ENCODE measurements around the gene PCNX1.
"Not testable (repeated sequence)": the region's sequence is repeated elsewhere in the genome, so short reads cannot be mapped to it uniquely, and the experiment has no call there.

PCNX1 gene

DNA sequence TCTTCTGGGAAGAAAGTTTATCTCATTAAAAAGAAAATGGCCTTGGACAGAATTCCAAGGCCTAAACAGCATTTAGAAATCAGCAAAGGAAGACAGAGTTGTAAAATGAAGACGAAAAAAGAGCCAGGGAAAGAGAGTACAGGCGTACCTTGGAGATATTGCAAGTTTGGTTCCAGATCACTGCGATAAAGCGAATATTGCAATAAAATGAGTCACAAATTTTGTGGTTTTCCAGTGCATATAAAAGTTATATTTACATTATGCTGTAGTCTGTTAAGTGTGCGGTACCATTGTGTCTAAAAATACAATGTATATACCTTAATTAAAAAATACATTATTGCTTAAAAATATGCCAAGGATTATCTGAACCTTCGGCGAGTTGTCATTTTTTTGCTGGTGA lies 9.0 kb downstream of the PCNX1 start:
- no peak for DNase-seq (ENCODE audit: low read depth in 2 of 2)

DNA sequence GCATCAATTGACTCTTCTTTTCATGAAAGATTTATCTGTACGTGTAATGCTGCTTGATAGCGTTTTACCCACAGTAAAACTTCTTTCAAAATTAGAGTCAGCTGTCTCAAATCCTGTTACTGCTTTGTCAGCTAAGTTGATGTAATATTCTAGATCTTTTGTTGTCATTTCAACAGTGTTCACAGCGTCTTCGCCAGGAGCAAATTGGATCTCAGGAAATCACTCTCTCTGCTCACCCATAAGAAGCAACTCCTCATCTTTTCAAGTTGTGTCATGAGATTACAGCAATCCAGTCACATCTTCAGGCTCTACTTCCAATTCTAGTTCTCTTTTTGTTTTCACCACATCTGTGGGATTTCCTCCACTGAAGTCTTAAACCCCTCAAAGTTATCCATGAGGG lies 9.5 kb downstream of the PCNX1 start:
- DNase-seq (ENCODE audit: low read depth in 2 of 2), result no peak

DNA sequence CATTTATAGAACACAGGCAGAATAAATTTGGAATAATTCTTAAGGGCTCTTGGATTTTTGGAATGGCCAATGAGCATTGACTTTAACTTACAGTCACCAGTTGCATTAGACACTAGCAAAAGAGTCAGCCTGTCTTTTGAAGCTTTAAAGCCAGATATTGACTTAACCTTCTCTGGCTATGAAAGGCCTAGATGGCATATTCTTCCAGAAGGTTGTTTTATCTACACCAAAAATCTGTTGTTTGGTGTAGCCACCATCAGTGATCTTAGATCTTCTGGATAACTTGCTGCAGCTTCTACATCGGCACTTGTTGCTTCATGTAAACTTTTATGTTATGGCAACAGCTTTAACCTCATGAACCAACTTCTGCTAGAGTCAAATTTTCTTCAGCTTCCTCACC lies 10.4 kb downstream of the PCNX1 start:
- DNase-seq (ENCODE audit: low read depth in 2 of 2), result no peak

DNA sequence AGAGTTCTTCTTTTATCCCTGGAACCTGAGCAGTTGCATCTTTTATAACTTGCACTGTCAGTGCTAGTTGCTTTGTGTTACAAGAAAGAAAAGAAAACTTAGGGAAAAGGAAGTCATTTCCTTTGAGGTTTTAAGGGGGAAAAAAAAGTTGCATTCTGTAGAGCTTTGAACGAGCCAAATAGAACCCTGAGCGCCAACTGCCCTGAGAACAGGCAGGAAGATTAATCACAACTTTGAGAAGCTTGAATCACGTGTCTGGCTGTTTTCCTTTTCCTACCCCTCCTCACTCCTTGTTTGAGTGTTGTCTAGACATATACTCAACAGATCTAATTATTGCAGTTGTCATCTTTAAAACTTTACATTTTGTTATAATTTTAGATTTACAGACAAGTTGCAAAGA lies 12.5 kb downstream of the PCNX1 start:
- no peak for DNase-seq (ENCODE audit: low read depth in 2 of 2)

DNA sequence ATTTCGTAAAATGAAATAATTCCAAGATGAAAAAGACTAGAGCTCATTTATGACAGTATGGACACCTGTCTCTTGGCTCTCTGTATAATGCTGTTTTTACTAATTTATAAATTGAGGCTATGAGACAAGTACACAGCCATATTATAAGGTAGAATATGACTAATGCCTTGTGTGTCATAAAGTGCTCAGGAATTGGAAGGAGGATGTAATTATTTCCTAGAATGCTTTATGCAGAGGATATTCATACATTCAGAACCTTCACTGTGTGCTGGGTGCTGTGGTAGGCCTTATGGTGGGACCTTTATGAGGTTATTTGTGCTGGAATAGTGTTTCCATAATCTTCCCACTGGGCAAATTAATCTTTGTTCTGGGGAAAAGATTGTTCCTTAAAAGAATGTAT lies 13.3 kb downstream of the PCNX1 start:
- no peak for DNase-seq (ENCODE audit: low read depth in 2 of 2)

DNA sequence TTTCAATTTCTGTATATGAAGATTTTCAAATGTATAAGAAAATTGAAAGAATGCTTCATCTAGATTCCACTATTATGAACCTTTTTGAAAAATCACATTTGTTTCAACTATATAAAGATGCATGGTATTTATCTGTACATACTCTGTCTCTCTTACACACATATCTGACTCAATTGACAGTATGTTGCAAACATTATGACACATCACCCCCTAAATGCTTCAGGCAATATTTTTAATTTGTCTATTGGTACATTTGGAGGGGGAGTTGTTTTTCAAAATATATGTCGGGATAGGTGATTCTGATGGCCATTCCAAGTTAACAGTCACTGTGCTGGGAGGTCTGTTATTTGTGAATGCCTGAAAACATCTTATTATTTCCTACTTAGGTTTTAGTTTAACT lies 14.4 kb downstream of the PCNX1 start:
- no peak for DNase-seq (ENCODE audit: low read depth in 2 of 2)

DNA sequence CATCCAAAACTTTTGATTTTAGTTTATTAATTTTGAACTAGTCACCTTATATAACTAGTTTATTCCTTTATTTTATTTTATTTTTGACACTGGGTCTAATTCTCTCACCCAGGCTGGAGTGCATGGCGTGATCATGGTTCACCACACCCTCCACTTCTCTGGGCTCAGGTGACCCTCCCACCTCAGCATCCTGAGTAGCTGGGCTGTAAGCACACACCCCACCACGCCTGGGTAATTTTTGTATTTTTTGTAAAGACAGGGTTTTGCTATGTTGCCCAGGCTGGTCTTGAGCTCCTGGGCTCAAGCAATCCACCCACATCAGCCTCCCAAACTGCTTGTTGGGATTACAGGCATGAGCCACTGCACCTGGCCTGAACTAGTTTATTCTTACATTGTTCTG lies 17.3 kb downstream of the PCNX1 start:
- DNase-seq (ENCODE audit: low read depth in 2 of 2), result no peak

DNA sequence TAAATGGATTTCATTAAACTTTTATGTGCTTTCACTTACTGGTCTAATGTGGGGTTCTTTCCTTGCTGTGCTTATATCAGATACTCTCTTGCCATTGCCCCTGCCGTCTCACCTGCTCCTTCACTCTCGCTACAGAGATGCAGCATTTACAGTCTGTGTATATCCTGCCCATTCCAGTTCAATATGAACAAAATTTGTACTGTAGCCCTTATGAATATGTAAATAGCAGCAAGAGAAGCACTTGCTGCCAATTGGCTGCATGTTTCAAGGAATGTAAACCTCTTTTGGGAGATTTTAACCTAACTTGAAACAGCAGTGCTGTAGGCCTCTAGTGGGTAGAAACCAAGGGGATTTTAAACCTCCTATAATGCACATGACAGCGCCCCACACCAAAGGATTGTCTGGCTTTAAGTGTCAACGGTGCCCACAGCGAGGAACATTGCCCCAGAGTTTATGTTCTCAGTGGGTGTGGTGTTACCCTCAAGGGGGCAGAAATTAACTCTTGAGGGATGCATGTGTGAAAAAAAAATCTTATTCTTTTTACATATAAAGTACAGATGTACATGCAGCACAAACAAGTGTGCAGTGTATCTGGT lies 19.1 kb downstream of the PCNX1 start:
- no peak for DNase-seq (ENCODE audit: low read depth in 2 of 2)

DNA sequence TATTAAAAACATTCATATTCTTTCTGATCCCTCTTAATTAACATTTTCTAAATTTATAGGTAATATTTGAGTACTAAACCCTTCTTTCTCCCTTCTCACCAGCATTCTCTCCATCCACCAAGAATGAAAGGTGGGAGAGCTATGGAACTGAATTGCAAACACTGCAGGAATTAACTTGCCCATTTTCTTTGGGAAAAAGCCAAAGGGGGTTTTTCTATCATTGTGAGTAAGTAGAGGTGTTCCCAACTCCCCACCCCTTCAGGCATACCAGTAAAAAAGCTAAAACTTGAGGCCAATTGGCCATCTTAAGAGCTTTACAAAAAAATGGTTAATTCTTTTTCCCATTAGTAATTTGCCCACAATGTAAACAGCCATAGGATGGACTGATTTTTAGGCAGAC lies 23.7 kb downstream of the PCNX1 start:
- no peak for DNase-seq (ENCODE audit: low read depth in 2 of 2)

DNA sequence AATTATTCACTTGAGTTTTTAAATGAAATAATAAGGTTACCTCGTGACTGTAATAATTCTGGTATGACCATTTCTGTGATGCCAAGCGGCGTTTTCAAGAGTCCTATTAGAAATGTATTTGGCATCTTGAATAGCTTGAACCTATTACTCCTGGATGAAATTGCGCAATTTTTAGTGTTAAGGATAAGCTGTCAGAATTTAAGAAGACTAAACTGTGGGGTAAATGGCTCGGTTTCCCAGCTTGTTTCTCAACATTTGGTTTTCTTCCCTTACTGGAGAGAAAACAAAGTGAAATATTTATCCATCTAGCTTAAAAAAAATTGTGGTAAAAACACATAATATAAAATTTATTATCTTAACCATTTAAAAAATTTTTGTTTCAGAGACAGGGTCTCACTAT lies 26.8 kb downstream of the PCNX1 start:
- DNase-seq (ENCODE audit: low read depth in 2 of 2), result no peak

DNA sequence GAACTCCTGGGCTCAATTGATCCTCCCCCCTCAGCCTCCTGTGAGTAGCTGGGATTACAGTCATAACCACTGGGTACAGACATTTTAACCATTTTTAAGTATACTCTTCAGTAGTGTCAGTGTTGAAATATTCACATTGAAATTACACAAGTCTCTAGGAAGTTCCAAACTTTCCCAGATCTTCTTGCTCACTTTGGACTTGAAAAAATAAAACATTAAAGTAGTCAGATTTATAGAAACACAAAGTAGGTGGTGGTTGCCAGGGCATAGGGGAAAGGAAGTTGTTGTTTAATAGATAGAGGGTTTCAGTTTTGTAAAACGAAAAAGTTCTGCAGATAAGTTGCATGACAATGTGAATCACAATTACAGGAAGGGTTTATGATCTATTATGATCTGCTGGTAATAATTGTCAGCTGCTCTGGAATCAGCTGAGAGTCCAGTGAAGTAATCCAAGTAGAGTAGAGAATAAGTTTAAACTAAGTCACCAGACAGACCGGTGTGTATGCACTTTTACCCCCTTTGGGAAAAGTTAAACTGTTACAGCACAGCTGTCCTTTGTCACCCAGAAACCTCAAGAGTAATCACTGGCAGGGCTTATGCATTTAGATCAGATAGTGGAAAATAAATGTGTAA lies 27.4 kb downstream of the PCNX1 start:
- peak in 1 of 2 experiments; percentile 29 for DNase-seq (ENCODE audit: low read depth in 2 of 2)

DNA sequence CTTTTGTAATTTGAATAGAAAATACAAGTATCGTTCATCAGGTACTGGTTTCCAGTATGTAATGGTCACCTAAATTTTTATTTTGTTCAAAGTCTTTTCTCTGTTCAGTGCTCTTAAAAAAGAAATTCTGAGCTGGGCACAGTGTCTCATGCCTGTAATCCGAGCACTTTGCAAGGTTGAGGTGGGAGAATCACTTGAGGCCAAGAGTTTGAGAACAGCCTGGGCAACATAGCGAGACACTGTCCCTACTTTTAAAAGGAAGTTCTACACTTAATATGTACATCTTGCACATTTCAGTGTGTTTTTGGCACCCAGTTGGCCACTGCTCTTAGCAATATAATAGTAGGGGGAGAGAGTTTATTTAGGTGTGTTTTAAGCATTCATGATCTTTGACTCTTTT lies 27.9 kb downstream of the PCNX1 start:
- DNase-seq (ENCODE audit: low read depth in 2 of 2), result no peak

DNA sequence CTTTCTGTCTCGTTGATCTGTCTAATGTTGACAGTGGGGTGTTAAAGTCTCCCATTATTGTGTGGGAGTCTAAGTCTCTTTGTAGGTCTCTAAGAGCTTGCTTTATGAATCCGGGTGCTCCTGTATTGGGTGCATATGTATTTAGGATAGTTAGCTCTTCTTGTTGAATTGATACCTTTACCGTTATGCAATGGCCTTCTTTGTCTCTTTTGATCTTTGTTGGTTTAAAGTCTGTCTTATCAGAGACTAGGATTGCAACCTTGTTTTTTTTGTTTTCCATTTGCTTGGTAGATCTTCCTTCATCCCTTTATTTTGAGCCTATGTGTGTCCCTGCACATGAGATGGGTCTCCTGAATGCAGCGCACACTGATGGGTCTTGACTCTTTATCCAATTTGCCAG lies 32.4 kb downstream of the PCNX1 start:
- DNase-seq (ENCODE audit: low read depth in 2 of 2), result not testable (repeated sequence)

DNA sequence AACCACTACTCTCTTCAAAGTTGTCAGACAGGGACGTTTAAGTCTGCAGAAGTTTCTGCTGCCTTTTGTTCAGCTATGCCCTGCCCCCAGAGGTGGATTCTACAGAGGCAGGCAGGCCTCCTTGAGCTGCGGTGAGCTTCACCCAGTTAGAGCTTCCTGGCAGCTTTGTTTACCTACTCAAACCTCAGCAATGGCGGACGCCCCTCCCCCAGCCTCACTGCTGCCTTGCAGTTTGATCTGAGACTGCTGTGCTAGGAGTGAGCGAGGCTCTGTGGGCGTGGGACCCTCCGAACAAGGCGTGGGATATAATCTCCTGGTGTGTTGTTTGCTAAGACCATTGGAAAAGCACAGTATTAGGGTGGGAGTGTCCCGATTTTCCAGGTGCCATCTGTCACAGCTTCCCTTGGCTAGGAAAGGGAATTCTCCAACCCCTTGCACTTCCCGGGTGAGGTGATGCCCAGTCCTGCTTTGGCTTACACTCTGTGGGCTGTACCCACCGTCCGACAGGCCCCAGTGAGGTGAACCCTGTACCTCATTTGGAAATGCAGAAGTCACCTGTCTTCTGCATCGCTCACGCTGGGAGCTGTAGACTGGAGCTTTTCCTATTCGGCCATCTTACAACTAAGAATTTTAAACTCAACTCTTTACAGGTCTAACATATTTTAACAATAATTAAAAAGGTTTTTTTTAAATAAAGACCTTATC lies 34.5 kb downstream of the PCNX1 start:
- not testable (repeated sequence) for DNase-seq (ENCODE audit: low read depth in 2 of 2)

DNA sequence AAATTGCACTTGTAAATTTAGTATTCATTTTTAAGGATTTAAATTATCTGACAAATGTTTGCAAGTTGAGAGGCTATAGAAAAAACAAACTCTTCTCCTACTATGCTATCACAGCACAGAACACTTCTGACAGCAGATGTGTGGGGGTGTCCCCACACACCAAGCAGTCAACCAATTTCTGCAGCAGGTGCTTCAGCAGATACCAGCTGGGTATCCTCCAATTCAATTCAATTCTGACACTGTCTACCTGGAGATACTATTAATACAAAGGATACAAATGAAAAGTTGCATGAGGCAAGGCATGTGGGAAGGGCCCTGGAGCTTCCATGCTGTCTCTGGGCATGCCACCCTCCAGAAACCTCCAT lies 35.1 kb downstream of the PCNX1 start:
- no peak for DNase-seq (ENCODE audit: low read depth in 2 of 2)

DNA sequence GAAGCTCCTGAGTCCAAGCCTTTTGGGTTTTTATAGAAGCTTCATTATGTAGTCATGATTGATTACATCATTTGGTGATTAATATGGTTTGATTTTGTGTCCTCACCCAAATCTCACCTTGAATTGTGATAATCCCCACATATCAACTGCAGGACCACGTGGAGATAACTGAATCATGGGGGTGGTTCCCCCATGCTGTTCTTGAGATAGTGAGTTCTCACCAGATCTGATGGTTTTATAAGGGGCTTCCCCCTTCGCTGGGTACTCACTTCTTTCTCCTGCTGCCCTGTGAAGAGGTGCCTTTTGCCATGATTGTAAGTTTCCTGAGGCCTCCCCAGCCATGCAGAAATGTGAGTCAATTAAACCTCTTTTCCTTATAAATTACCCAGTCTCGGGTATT lies 35.5 kb downstream of the PCNX1 start:
- not testable (repeated sequence) for DNase-seq (ENCODE audit: low read depth in 2 of 2)

DNA sequence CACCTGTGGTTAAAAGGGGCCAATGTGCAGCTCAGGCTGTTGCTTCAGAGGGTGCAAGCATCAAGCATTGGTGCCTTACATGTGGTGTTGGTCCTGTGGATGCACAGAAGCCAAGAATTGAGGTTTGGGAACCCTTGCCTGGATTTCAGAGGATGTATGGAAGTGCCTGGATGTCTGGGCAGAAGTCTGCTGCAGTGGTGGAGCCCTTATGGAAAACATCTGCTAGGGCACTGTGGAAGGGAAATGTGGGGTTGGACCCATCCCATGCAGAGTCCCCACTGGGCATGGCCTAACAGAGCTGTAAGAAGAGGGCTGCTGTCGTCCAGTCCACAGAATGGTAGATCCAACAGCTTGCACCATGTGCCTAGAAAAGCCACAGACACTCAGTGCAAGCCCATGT lies 36.6 kb downstream of the PCNX1 start:
- no peak for DNase-seq (ENCODE audit: low read depth in 2 of 2)

DNA sequence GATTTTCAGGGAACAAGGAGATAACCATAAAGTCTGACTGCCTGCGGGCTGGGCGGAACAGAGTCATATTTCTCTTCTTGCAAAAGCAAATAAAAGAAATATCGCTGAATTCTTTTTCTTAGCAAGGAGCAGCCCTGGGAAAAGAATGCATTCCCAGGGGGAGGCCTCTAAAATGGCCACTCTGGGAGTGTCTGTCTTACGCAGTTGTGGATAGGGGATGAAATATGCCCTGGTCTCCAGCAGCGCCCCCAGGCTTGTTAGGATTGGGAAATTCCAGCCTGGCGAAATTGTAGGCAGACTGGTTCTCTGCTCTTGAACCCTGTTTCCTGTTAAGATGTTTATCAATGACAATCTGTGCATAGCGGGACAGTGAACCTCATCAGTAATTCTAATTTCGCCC lies 40.5 kb downstream of the PCNX1 start:
- DNase-seq (ENCODE audit: low read depth in 2 of 2), result no peak

DNA sequence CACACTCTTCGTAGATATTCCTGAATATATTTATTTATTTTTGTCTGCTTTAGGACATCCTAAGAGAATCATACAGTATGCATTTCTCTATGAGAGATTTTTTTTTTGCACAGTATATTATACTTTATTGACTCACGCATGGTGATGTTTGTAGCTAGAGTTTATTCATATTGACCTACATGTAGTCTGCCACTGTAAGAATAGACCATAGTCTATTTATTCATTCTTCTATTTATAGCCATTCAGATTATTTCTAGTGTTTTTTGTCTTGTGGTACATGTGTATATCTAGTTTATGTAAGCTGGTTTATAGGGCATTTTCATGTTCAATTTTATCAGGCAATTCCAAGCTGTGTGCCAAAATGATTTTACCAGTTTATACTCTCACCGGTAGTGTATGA lies 45.2 kb downstream of the PCNX1 start:
- DNase-seq (ENCODE audit: low read depth in 2 of 2), result no peak

DNA sequence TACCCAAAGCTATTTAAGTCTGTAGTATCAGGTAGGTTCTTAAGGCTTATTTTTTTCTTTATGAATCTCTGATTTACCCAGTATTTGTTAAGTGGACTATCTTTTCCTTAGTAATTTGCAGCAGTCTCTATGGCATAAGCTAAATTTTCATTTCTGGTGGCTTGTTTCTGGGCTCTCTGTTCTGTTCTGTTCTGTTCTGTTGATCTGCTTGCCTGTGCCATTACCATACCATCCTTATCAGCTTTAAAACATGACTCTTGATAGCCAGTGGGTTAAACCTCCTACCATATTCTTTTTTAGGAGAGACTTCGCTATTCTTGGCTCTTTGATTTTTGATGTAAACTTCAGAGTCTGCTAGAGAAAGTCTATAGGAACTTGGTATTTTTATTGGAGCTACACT lies 46.8 kb downstream of the PCNX1 start:
- DNase-seq (ENCODE audit: low read depth in 2 of 2), result no peak

DNA sequence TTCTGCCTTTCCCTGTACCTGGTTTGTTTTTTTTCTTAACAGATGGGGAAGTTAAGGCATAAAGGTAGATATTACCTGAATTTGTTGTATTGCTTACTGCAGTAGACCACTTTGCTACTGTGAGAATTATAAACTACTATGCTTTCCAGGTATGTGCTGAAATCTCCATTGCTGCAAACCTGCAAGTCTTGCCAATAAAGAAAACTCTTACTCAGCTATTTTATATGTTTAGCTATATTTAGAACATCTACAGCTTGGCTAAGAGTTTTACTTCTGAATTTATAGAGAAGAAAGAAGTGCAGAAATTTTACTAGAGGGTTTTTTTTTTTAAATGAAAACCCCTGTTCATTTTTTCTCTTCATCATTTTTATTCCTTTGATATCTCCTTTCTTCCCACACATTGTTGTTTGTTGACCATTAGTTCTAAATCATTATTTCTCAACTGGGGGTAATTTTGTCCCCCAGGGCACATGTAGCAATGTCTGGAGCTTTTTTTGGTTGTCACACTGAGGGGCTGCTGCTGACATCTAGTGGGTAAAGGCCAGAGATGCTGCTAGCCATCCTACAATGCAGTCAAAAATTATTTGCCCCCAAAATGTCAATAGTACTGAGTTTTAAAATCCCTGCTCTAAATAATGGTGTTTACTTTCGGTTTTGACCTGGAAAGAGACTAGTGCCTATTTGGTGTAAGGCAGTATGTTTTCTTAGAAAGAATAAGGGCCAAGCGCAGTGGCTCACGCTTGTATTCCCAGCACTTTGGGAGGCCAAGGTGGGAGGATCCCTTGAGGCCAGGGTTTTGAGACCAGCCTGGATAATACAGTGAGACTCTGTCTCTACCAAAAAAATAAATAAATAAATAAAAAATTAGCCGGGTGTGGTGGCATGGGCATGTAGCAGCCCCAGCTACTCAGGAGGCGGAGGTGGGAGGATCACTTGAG lies 48.6 kb downstream of the PCNX1 start:
- DNase-seq (ENCODE audit: low read depth in 2 of 2), result no peak

DNA sequence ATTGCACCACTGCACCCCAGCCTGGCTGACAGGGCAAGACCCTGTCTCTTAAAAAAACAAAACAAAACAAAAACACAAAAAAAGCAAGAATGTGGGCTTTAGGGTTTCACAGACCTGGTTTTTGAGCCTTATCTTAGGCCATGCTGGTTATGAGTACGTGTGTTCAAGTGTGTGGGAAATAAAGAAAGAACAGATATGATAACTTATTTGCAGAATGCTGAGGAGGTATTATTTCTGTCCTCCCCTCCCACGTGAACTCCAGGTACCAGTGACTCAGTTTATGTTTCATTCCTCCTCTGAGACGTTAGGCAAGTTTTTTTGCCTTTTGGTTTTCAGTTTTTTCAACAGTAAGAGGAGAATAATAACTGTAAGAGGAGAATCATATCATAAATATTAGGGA lies 49.3 kb downstream of the PCNX1 start:
- no peak for DNase-seq (ENCODE audit: low read depth in 2 of 2)
